Mesothelial cell of epicardium (in vitro differentiated cells): ENCODE data around the gene SGCB. TPM values are rescaled to one million over a fixed set of nuclear protein-coding genes. Genes with fewer than 3 reads are reported as not detected.

Experiments
- DNase-seq, 2 experiments: peaks; one replicate each; pipeline ENCODE4 v3.0.0; 2021; ENCODE audit warnings: low spot score in 2 of 2; ENCODE audit not compliant: unreplicated experiment in 2 of 2
- H3K27ac Mint-ChIP-seq: 2 replicates; pipeline ENCODE4 v1.8.0; 2021; ENCODE audit warnings: mixed read lengths
- H3K27me3 Mint-ChIP-seq: 2 replicates; pipeline ENCODE4 v1.8.0; 2021; ENCODE audit warnings: low read depth, mixed read lengths
- H3K36me3 Mint-ChIP-seq: 2 replicates; pipeline ENCODE4 v1.8.0; 2021; ENCODE audit warnings: mixed read lengths
- H3K4me1 Mint-ChIP-seq: 2 replicates; pipeline ENCODE4 v1.8.0; 2021; ENCODE audit warnings: mixed read lengths
- H3K4me3 Mint-ChIP-seq: 2 replicates; pipeline ENCODE4 v1.8.0; 2021; ENCODE audit warnings: mild to moderate bottlenecking, moderate library complexity, mixed read lengths
- H3K9me3 Mint-ChIP-seq: 2 replicates; pipeline ENCODE4 v1.8.0; 2021; ENCODE audit warnings: mixed read lengths
- CTCF ChIP-seq: fragments of 200-600 bp; sonication (generic); IDR thresholded peaks from one replicate; pipeline ENCODE4 v1.5.0; 2021; ENCODE audit warnings: antibody characterized with exemption; ENCODE audit not compliant: unreplicated experiment
- total RNA-seq: library from RNA; stranded (reverse); gene quantifications from 3 replicates; pipeline ENCODE4 v1.2.1, GENCODE V29; 2021

Gene SGCB
- total RNA-seq, 1 donor from 2014 or later = 30.4 TPM

- H3K27ac Mint-ChIP-seq = no peak overlapping the region
- peaks cover 6% of the 10 kb centered on the region for H3K9me3 Mint-ChIP-seq
- DNase-seq = no peak
Observed at GRCh38 chr4:52071791-52072546, 33.9 kb upstream of the SGCB start.

GRCh38 chr4:52069571-52069970, 31.5 kb upstream of the SGCB start:
- H3K4me1 Mint-ChIP-seq = no peaks in the 10 kb centered on the region
- no peak for TF ChIP-seq CTCF
- no peak overlapping the region for H3K4me3 Mint-ChIP-seq
- H3K36me3 Mint-ChIP-seq = peaks cover 7% of the 10 kb centered on the region
- no peak overlapping the region for H3K27ac Mint-ChIP-seq
- peaks cover 5% of the 10 kb centered on the region for H3K27me3 Mint-ChIP-seq
- DNase-seq = no peak
- H3K9me3 Mint-ChIP-seq = peaks cover 6% of the 10 kb centered on the region

More at GRCh38 chr4:52071791-52072546, 33.9 kb upstream of the SGCB start:
- Mint-ChIP-seq H3K4me1 (peaks cover 4% of the 10 kb centered on the region), H3K36me3 (peaks cover 7% of the 10 kb centered on the region), H3K4me3 (no peak overlapping the region), H3K27me3 (peaks cover 23% of the 10 kb centered on the region)
- no peak for TF ChIP-seq CTCF

GRCh38 chr4:52059372-52059771, 21.3 kb upstream of the SGCB start:
- no peak overlapping the region for H3K4me3 Mint-ChIP-seq
- DNase-seq = no peak
- H3K27me3 Mint-ChIP-seq = peaks cover 5% of the 10 kb centered on the region
- H3K9me3 Mint-ChIP-seq = no peaks in the 10 kb centered on the region
- H3K27ac Mint-ChIP-seq = no peak overlapping the region
- peaks cover 13% of the 10 kb centered on the region for H3K4me1 Mint-ChIP-seq
- no peaks in the 10 kb centered on the region for H3K36me3 Mint-ChIP-seq
- no peak for TF ChIP-seq CTCF

GRCh38 chr4:52058275-52058674, 20.2 kb upstream of the SGCB start:
- H3K9me3 Mint-ChIP-seq = no peaks in the 10 kb centered on the region
- H3K27me3 Mint-ChIP-seq = peaks cover 14% of the 10 kb centered on the region
- TF ChIP-seq CTCF = no peak
- H3K27ac Mint-ChIP-seq = no peak overlapping the region
- H3K4me3 Mint-ChIP-seq = no peak overlapping the region
- H3K36me3 Mint-ChIP-seq = no peaks in the 10 kb centered on the region
- peaks cover 15% of the 10 kb centered on the region for H3K4me1 Mint-ChIP-seq
- DNase-seq = no peak

- no peak for DNase-seq
- H3K4me3 Mint-ChIP-seq = no peak overlapping the region
- no peak overlapping the region for H3K27ac Mint-ChIP-seq
- no peaks in the 10 kb centered on the region for H3K9me3 Mint-ChIP-seq
- TF ChIP-seq CTCF = no peak
- peaks cover 24% of the 10 kb centered on the region for H3K4me1 Mint-ChIP-seq
- H3K27me3 Mint-ChIP-seq = peaks cover 18% of the 10 kb centered on the region
- H3K36me3 Mint-ChIP-seq = no peaks in the 10 kb centered on the region
Observed at GRCh38 chr4:52057196-52057595, 19.1 kb upstream of the SGCB start.

- H3K4me3 Mint-ChIP-seq = no peak overlapping the region
- TF ChIP-seq CTCF = no peak
- no peak overlapping the region for H3K27ac Mint-ChIP-seq
- peaks cover 18% of the 10 kb centered on the region for H3K27me3 Mint-ChIP-seq
- H3K9me3 Mint-ChIP-seq = no peaks in the 10 kb centered on the region
- peaks cover 36% of the 10 kb centered on the region for H3K4me1 Mint-ChIP-seq
- H3K36me3 Mint-ChIP-seq = no peaks in the 10 kb centered on the region
- no peak for DNase-seq
Observed at GRCh38 chr4:52054254-52054653, 16.2 kb upstream of the SGCB start.
